Esophagus (tissue), 2 donors: ENCODE results near the gene MAP3K4. TPM values are rescaled to one million over a fixed set of nuclear protein-coding genes. Genes with fewer than 3 reads are reported as not detected.

ENCODE experiments used
- H3K27ac ChIP-seq, 2 donors: one replicate each; pipeline ENCODE4 v1.5.1; 2013; ENCODE audit warnings: low read depth in 2 of 2, mild to moderate bottlenecking in 2 of 2, inconsistent platforms in 1 of 2, low read length in 1 of 2, moderate library complexity in 1 of 2
- H3K27me3 ChIP-seq, 2 donors: one replicate each; pipeline ENCODE4 v1.6.1; 2013; ENCODE audit warnings: low read length in 2 of 2, control low read depth in 1 of 2, mild to moderate bottlenecking in 1 of 2; ENCODE audit not compliant: insufficient read depth in 2 of 2, control insufficient read depth in 1 of 2
- H3K36me3 ChIP-seq, 2 donors: one replicate each; pipeline ENCODE4 v1.6.1; 2013; ENCODE audit warnings: low read length in 1 of 2; ENCODE audit not compliant: control insufficient read depth in 2 of 2, insufficient read depth in 2 of 2
- H3K4me1 ChIP-seq, 2 donors: one replicate each; pipeline ENCODE4 v1.6.1; 2013; ENCODE audit warnings: low read length in 1 of 2; ENCODE audit not compliant: control insufficient read depth in 2 of 2, insufficient read depth in 2 of 2
- H3K4me3 ChIP-seq, 2 donors: one replicate each; pipeline ENCODE4 v1.5.1; 2013; ENCODE audit warnings: low read length in 2 of 2, mild to moderate bottlenecking in 2 of 2, low read depth in 1 of 2, moderate library complexity in 1 of 2
- H3K9me3 ChIP-seq, 2 donors: one replicate each; pipeline ENCODE4 v1.6.1; 2013; ENCODE audit warnings: mild to moderate bottlenecking in 2 of 2, low read depth in 1 of 2, low read length in 1 of 2, moderate library complexity in 1 of 2; ENCODE audit not compliant: control insufficient read depth in 2 of 2, insufficient read depth in 1 of 2
- WGBS, 2 donors: extraction: QIAGEN DNeasy Blood & Tissue Kit; methylation state at CpG; one replicate each; pipeline ENCODE4 v1.1.7; 2013; 5-methylcytosine and 5-hydroxymethylcytosine counted together
- polyA plus RNA-seq, 2 donors: library from polyadenylated mRNA; stranded (reverse); fragments of 200-250 nt; gene quantifications; one replicate each; pipeline ENCODE4 v1.2.3, GENCODE V29; 2013
- donor health status: healthy with polysubstance abuse.
- donor health status: Bipolar disorder and iron deficiency.

MAP3K4 gene
- polyA plus RNA-seq, 2 donors = 15.9 to 17.3 TPM

GRCh38 chr6:161085246-161085645, 93.7 kb downstream of the MAP3K4 start:
- H3K36me3 ChIP-seq = peaks cover 11 to 32% of the 10 kb centered on the region in 2 donors
- H3K9me3 ChIP-seq = no peaks in the 10 kb centered on the region
- H3K4me1 ChIP-seq = no peaks in the 10 kb centered on the region
- no peak overlapping the region for H3K4me3 ChIP-seq
- no peaks in the 10 kb centered on the region for H3K27me3 ChIP-seq
- no peak overlapping the region for H3K27ac ChIP-seq
- WGBS, 2 donors = 88 to 93% methylated on average over 5 of the region's 5 CpGs

DNA sequence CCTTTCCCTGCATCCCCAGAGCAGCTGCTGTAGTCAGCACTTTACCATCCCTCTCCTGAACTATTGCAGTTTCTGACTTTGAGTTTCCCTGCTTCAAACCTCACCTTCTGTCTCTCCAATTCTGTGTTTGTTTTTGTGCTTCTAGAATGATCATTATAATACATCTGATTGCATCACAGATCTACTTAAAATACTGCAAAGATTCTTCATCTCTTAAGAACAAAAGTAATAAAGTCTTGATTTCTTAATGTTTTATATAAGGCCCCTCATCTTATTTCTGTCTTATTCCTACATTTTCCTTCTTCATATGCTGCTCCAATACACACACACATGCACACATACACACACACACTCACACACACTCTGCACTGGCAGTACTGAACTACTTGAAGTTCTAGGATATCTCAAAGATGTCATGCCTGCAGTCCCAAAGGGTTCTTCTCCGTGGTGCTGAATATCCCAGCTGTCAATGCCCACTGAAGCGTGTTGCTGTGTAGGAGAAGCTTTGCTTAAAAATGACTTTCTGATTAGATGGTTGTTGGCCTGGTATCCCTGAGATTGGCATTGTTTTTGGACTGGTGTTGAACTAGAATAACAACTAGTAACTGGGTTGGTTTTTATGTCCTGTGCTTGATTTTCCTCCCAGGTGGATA, 97.2 kb downstream of the MAP3K4 start:
- Histone ChIP-seq H3K4me1 (no peaks in the 10 kb centered on the region), H3K27ac (no peak overlapping the region), H3K4me3 (no peak overlapping the region), H3K27me3 (no peaks in the 10 kb centered on the region), H3K9me3 (no peaks in the 10 kb centered on the region), H3K36me3 (peaks cover 3 to 20% of the 10 kb centered on the region in 2 donors)
- 81 to 83% methylated on average over 2 of the region's 2 CpGs for WGBS, 2 donors

- Histone ChIP-seq H3K27ac (no peak overlapping the region), H3K9me3 (no peaks in the 10 kb centered on the region), H3K4me1 (no peaks in the 10 kb centered on the region), H3K4me3 (no peak overlapping the region), H3K36me3 (peaks cover 3 to 20% of the 10 kb centered on the region in 2 donors), H3K27me3 (no peaks in the 10 kb centered on the region)
- WGBS, 2 donors = 87 to 91% methylated on average over 4 of the region's 4 CpGs
These were observed 99.6 kb downstream of the MAP3K4 start for GRCh38 chr6:161091151-161091550.

- Histone ChIP-seq H3K4me3 (no peak overlapping the region), H3K9me3 (no peaks in the 10 kb centered on the region), H3K4me1 (no peaks in the 10 kb centered on the region), H3K27ac (no peak overlapping the region), H3K36me3 (peaks cover under 1 to 17% of the 10 kb centered on the region in 2 donors), H3K27me3 (no peaks in the 10 kb centered on the region)
- WGBS, 2 donors = 78 to 79% methylated on average over 6 of the region's 6 CpGs
These were observed 100.6 kb downstream of the MAP3K4 start for GRCh38 chr6:161091972-161092701.

DNA sequence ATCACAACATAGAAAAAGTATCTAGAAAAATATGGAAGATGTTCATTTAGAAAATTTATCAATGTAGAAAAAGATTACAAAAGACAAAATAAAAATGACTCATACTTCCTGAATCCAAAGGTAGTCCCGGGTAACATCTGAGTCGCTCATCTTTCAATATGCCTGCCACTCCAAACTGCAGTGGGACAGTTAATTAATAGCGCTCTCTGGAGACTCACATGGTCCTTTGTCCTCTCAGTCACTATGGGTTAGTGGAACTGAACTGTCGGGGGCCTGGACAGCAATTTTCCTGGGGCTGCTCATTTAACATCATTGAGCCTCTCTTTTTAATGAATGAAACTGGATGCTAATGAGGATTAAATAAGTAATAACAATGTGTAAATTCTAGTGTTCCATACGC, 103.4 kb downstream of the MAP3K4 start:
- H3K27ac ChIP-seq = no peak overlapping the region
- WGBS, 2 donors = 74 to 78% methylated on average over 5 of the region's 5 CpGs
- H3K4me1 ChIP-seq = no peaks in the 10 kb centered on the region
- peaks cover 6 to 18% of the 10 kb centered on the region in 2 donors for H3K36me3 ChIP-seq
- no peak overlapping the region for H3K4me3 ChIP-seq
- H3K9me3 ChIP-seq = no peaks in the 10 kb centered on the region
- H3K27me3 ChIP-seq = no peaks in the 10 kb centered on the region

- H3K27me3 ChIP-seq = no peaks in the 10 kb centered on the region
- H3K9me3 ChIP-seq = no peaks in the 10 kb centered on the region
- peaks cover 6 to 17% of the 10 kb centered on the region in 2 donors for H3K36me3 ChIP-seq
- H3K27ac ChIP-seq = no peak overlapping the region
- H3K4me1 ChIP-seq = no peaks in the 10 kb centered on the region
- H3K4me3 ChIP-seq = no peak overlapping the region
These were observed 104.3 kb downstream of the MAP3K4 start for GRCh38 chr6:161095916-161096315.

DNA sequence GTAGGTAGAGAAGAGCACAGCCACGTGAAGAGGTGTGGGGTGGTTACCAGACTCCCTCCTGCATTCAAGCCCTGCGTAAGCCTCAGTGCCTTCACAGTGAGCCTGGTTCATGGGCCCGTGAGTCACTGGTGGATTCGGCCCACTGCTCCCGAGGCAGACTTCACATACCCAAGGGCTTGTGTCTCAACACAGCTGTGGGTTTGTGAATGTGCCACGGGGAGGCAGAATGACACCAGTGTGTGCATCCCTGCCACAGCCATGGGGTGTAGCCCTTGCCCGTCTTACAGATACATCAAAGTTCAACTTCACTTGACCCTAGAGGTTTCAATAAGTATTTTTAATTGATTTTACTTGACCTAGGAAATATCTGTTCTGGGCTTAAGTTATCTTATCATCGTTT, 108.5 kb downstream of the MAP3K4 start:
- WGBS, 2 donors = 85 to 88% methylated on average over 8 of the region's 8 CpGs
- H3K27ac ChIP-seq = no peak overlapping the region
- H3K27me3 ChIP-seq = no peaks in the 10 kb centered on the region
- peaks cover 0 to 2% of the 10 kb centered on the region in 2 donors for H3K4me1 ChIP-seq
- H3K36me3 ChIP-seq = peaks cover 6 to 25% of the 10 kb centered on the region in 2 donors
- H3K9me3 ChIP-seq = no peaks in the 10 kb centered on the region
- no peak overlapping the region for H3K4me3 ChIP-seq

DNA sequence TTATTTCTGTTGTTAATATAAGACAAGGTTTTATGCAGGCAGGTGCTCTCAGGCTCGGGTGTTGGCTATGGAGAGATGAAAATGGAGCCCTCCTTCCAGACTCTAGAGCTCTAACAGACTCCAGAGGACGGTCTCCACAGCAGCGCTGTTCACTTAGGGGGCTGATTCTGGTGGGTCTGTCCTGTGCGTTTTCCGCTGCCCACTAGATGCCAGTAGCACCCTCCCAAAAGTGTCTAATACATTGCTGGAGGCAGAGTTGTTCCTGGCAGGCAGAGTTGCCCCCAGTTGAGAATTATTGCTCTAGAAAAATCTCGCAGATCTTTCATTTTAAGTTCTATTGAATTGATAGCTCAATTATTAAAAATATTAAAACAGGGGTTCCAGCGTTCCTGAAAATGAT, 109.9 kb downstream of the MAP3K4 start:
- no peak overlapping the region for H3K4me3 ChIP-seq
- H3K36me3 ChIP-seq = peaks cover 6 to 25% of the 10 kb centered on the region in 2 donors
- H3K4me1 ChIP-seq = peaks cover 0 to 2% of the 10 kb centered on the region in 2 donors
- H3K27ac ChIP-seq = no peak overlapping the region
- 88% methylated on average over 7 of the region's 7 CpGs for WGBS, 2 donors
- no peaks in the 10 kb centered on the region for H3K27me3 ChIP-seq
- H3K9me3 ChIP-seq = no peaks in the 10 kb centered on the region

DNA sequence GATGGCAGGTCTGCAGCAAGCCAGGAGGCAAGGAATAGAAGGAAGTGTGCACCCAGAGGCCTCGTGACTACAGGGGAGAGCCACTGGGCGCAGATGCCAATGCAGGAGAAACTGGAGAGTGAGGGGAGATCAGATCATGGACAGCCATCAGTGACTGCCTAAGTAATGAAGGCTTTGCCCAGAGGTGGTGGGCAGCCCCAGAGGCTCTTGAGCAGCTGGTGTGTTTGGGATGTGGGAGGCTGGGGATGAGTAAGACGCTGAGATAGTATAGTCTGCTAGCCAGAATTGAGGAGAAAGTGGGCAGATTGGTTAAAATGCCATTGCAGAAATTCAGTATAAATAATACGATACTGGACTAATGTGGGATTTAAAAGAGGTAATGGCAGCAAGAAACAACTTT, 111.9 kb downstream of the MAP3K4 start:
- no peaks in the 10 kb centered on the region for H3K9me3 ChIP-seq
- peaks cover 10 to 24% of the 10 kb centered on the region in 2 donors for H3K36me3 ChIP-seq
- H3K27me3 ChIP-seq = no peaks in the 10 kb centered on the region
- 95 to 97% methylated on average over 4 of the region's 4 CpGs for WGBS, 2 donors
- peak overlapping the region in 1 of 2 donors; percentile 3 for H3K4me3 ChIP-seq
- no peak overlapping the region for H3K27ac ChIP-seq
- peaks cover 0 to 2% of the 10 kb centered on the region in 2 donors for H3K4me1 ChIP-seq

DNA sequence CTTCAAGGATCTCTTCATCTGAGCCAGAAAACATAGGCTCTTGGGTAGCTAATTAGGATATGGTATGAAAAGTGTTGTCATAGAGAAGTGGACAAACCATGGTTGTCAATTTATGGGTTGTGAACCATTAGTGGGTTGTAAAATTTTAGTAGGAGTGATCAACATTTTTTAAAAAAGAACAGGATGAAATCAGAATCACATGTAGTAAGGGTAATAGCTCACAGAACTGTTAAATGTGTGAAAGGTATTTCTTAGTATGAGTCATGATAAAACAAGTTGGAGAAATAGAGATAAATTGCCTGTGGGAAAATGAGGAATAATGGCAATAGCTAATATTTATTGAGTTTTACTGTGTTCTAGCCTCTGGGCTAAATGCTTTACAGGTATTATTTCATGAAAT, 113.4 kb downstream of the MAP3K4 start:
- Histone ChIP-seq H3K4me3 (no peak overlapping the region), H3K27me3 (no peaks in the 10 kb centered on the region), H3K27ac (no peak overlapping the region), H3K9me3 (no peaks in the 10 kb centered on the region), H3K4me1 (peaks cover 0 to 2% of the 10 kb centered on the region in 2 donors), H3K36me3 (peaks cover 14 to 23% of the 10 kb centered on the region in 2 donors)
